Glutamatergic neuron (in vitro differentiated cells): Measurements from ENCODE around the gene ADGRL2. TPM values are rescaled to one million over a fixed set of nuclear protein-coding genes. Genes with fewer than 3 reads are reported as not detected.

Source experiments
- DNase-seq: peaks from one replicate; pipeline ENCODE4 v3.0.0; 2022
- H3K27ac Mint-ChIP-seq: one replicate; pipeline ENCODE4 v1.8.0; 2020; ENCODE audit warnings: mild to moderate bottlenecking, mixed read lengths, inconsistent platforms; ENCODE audit not compliant: unreplicated experiment
- H3K27me3 Mint-ChIP-seq: one replicate; pipeline ENCODE4 v1.8.0; 2020; ENCODE audit warnings: mild to moderate bottlenecking, moderate library complexity, mixed read lengths, inconsistent platforms; ENCODE audit not compliant: unreplicated experiment
- H3K36me3 Mint-ChIP-seq: one replicate; pipeline ENCODE4 v1.8.0; 2020; ENCODE audit warnings: mild to moderate bottlenecking, mixed read lengths, inconsistent platforms; ENCODE audit not compliant: unreplicated experiment
- H3K4me1 Mint-ChIP-seq: one replicate; pipeline ENCODE4 v1.8.0; 2020; ENCODE audit warnings: mild to moderate bottlenecking, low read depth, mixed read lengths, inconsistent platforms; ENCODE audit not compliant: unreplicated experiment
- H3K4me3 Mint-ChIP-seq: one replicate; pipeline ENCODE4 v1.8.0; 2020; ENCODE audit warnings: mild to moderate bottlenecking, mixed read lengths, inconsistent platforms; ENCODE audit not compliant: unreplicated experiment
- H3K9me3 Mint-ChIP-seq: one replicate; pipeline ENCODE4 v1.8.0; 2020; ENCODE audit warnings: mild to moderate bottlenecking, moderate library complexity, mixed read lengths, inconsistent platforms; ENCODE audit not compliant: unreplicated experiment
- CTCF ChIP-seq: fragments of 200-600 bp; sonication (generic); IDR thresholded peaks from one replicate; pipeline ENCODE4 v1.5.0; 2021; ENCODE audit not compliant: partially characterized antibody, unreplicated experiment
- total RNA-seq: library from RNA; stranded (reverse); fragmentation: NEBNext Ultra II Directional; extraction: Animal tissue kit (Norgen Biotek cat#: 25700); gene quantifications from one replicate; pipeline ENCODE4 v1.2.1, GENCODE V29; 2021; ENCODE audit not compliant: unreplicated experiment

Gene ADGRL2
- total RNA-seq, 1 donor from 2014 or later: 71.2 TPM

- H3K27ac Mint-ChIP-seq: no peak overlapping the region
- no peaks in the 10 kb centered on the region for H3K27me3 Mint-ChIP-seq
Measured at GRCh38 chr1:81781749-81782148, 19.0 kb upstream of the ADGRL2 start.

GRCh38 chr1:81792184-81792583 is 8.6 kb upstream of the ADGRL2 start:
- no peaks in the 10 kb centered on the region for H3K4me1 Mint-ChIP-seq
- H3K27ac Mint-ChIP-seq: no peak overlapping the region
- H3K4me3 Mint-ChIP-seq: no peak overlapping the region
- H3K27me3 Mint-ChIP-seq: no peaks in the 10 kb centered on the region
- H3K36me3 Mint-ChIP-seq: no peaks in the 10 kb centered on the region
- no peaks in the 10 kb centered on the region for H3K9me3 Mint-ChIP-seq
- TF ChIP-seq CTCF: no peak
- no peak for DNase-seq

More at GRCh38 chr1:81781749-81782148, 19.0 kb upstream of the ADGRL2 start:
- DNase-seq: no peak
- H3K9me3 Mint-ChIP-seq: no peaks in the 10 kb centered on the region
- no peak overlapping the region for H3K4me3 Mint-ChIP-seq
- no peak for TF ChIP-seq CTCF
- peaks cover 2% of the 10 kb centered on the region for H3K4me1 Mint-ChIP-seq
- no peaks in the 10 kb centered on the region for H3K36me3 Mint-ChIP-seq

- Mint-ChIP-seq H3K4me3 (no peak overlapping the region), H3K9me3 (peaks cover 6% of the 10 kb centered on the region), H3K4me1 (peaks cover 6% of the 10 kb centered on the region), H3K27ac (no peak overlapping the region), H3K27me3 (peaks cover 3% of the 10 kb centered on the region), H3K36me3 (no peaks in the 10 kb centered on the region)
- DNase-seq: no peak
- no peak for TF ChIP-seq CTCF
Measured at GRCh38 chr1:81797701-81798100, 3.0 kb upstream of the ADGRL2 start.

GRCh38 chr1:81799939-81800694 is 617 bp upstream of the ADGRL2 start:
- peak overlapping the region; percentile 81 for H3K27ac Mint-ChIP-seq
- H3K36me3 Mint-ChIP-seq: no peaks in the 10 kb centered on the region
- H3K4me1 Mint-ChIP-seq: peaks cover 15% of the 10 kb centered on the region
- DNase-seq: peak; percentile 71
- H3K4me3 Mint-ChIP-seq: peak overlapping the region; percentile 90
- H3K27me3 Mint-ChIP-seq: peaks cover 7% of the 10 kb centered on the region
- peaks cover 17% of the 10 kb centered on the region for H3K9me3 Mint-ChIP-seq
- TF ChIP-seq CTCF: no peak
